Measurements from ENCODE around the gene RNGTT.

GRCh38 chr6:88933521-88933920 is 29.9 kb downstream of the RNGTT start:
- TF ChIP-seq POLR2AphosphoS5 (IDR thresholded peaks at IDR 0.05), result no peak
- no peak for TF ChIP-seq POLR2A (IDR thresholded peaks at IDR 0.05)
- no peak for TF ChIP-seq CTCF (IDR thresholded peaks at IDR 0.05)
